Activated naive CD4-positive, alpha-beta T cell treated with anti-CD3 and anti-CD28 coated beads for 36 hours (primary cell): ENCODE data around the gene KEL. TPM values are rescaled to one million over a fixed set of nuclear protein-coding genes. Genes with fewer than 3 reads are reported as not detected.

Source experiments
- CTCF ChIA-PET: fragments of 350-600 bp; sonication (Branson Sonifier 250); formaldehyde crosslinking; loops from one replicate; lab custom pipeline; 2021; ENCODE audit warnings: antibody characterized with exemption; lab: Charles Lee
- DNase-seq: peaks from one replicate; pipeline ENCODE4 v3.0.0-alpha.2; 2020
- H3K27ac Mint-ChIP-seq: one replicate; pipeline ENCODE4 v1.8.0; 2021; ENCODE audit warnings: mild to moderate bottlenecking, mixed read lengths
- H3K27me3 Mint-ChIP-seq: one replicate; pipeline ENCODE4 v1.8.0; 2021; ENCODE audit warnings: low read depth, mixed read lengths
- H3K36me3 Mint-ChIP-seq: one replicate; pipeline ENCODE4 v1.8.0; 2021; ENCODE audit warnings: low read depth, mixed read lengths
- H3K4me1 Mint-ChIP-seq: one replicate; pipeline ENCODE4 v1.8.0; 2021; ENCODE audit warnings: low read depth, mixed read lengths
- H3K4me3 Mint-ChIP-seq: one replicate; pipeline ENCODE4 v1.8.0; 2021; ENCODE audit warnings: mild to moderate bottlenecking, moderate library complexity, mixed read lengths
- H3K9me3 Mint-ChIP-seq: one replicate; pipeline ENCODE4 v1.8.0; 2021; ENCODE audit warnings: mixed read lengths
- intact Hi-C: fragments of 100-400 bp; cut with micrococcal nuclease; formaldehyde crosslinking; loops from one replicate; pipeline ENCODE4 v1.15.1; 2023
- total RNA-seq, 2 experiments: library from RNA; stranded (reverse); gene quantifications; one replicate each; pipeline ENCODE4 v1.2.3, GENCODE V29; 2021

The KEL gene
- total RNA-seq, result under 1 TPM; 0.52 to 0.83 TPM

GRCh38 chr7:142961973-142962926, at the start of gene KEL:
Gene KEL (minus strand): TSS chr7:142962363. CDS start chr7:142962206, 157 bp downstream.
- Mint-ChIP-seq H3K36me3 (no peaks in the 10 kb centered on the region), H3K4me3 (no peak within 1 kb of the TSS), H3K27me3 (peaks cover 7% of the 10 kb centered on the region), H3K4me1 (no peaks in the 10 kb centered on the region), H3K9me3 (no peaks in the 10 kb centered on the region), H3K27ac (no peak within 1 kb of the TSS)
- DNase-seq, result no peak
- CTCF ChIA-PET, result no interaction called here
- intact Hi-C loops, result no loop called here

GRCh38 chr7:143008007-143008901, 46.1 kb upstream of the KEL start:
- intact Hi-C loops, result loop anchor here (1.0 to 10.0 kb wide), 3 partner anchors 207 to 573 kb away; no protein-coding TSS in a partner anchor
- H3K36me3 Mint-ChIP-seq, result no peaks in the 10 kb centered on the region
- no peak overlapping the region for H3K4me3 Mint-ChIP-seq
- no peak overlapping the region for H3K27ac Mint-ChIP-seq
- H3K27me3 Mint-ChIP-seq, result peaks cover 2% of the 10 kb centered on the region
- peak; percentile 89 for DNase-seq
- H3K4me1 Mint-ChIP-seq, result peaks cover 3% of the 10 kb centered on the region
- no peaks in the 10 kb centered on the region for H3K9me3 Mint-ChIP-seq
- CTCF ChIA-PET, result interaction anchor here (0.6 to 21.1 kb wide), 20 partner anchors 8 to 1297 kb away, joined by 3 to 329 read pairs (median 4); partner anchors contain the start of gene TAS2R40

GRCh38 chr7:143005632-143006260, 43.6 kb upstream of the KEL start:
- CTCF ChIA-PET, result interaction anchor here (0.6 to 21.1 kb wide), 11 partner anchors 9 to 484 kb away, joined by 3 to 329 read pairs (median 4); partner anchors contain the start of gene TAS2R40
- peaks cover 2% of the 10 kb centered on the region for H3K27me3 Mint-ChIP-seq
- peaks cover 7% of the 10 kb centered on the region for H3K4me1 Mint-ChIP-seq
- no peaks in the 10 kb centered on the region for H3K9me3 Mint-ChIP-seq
- no peak overlapping the region for H3K27ac Mint-ChIP-seq
- intact Hi-C loops, result loop anchor here (5.0 to 10.0 kb wide), 2 partner anchors 412 to 571 kb away; no protein-coding TSS in a partner anchor
- no peak overlapping the region for H3K4me3 Mint-ChIP-seq
- no peaks in the 10 kb centered on the region for H3K36me3 Mint-ChIP-seq
- DNase-seq, result no peak

- intact Hi-C loops, result loop anchor here (1.0 to 10.0 kb wide), 14 partner anchors 122 to 1026 kb away; no protein-coding TSS in a partner anchor
- Mint-ChIP-seq H3K36me3 (no peaks in the 10 kb centered on the region), H3K27ac (peak overlapping the region; percentile 69), H3K4me3 (peak overlapping the region; percentile 80), H3K27me3 (peaks cover 2% of the 10 kb centered on the region), H3K9me3 (no peaks in the 10 kb centered on the region), H3K4me1 (peaks cover 7% of the 10 kb centered on the region)
- peak; percentile 56 for DNase-seq
- CTCF ChIA-PET, result interaction anchor here (0.6 to 21.1 kb wide), 45 partner anchors 8 to 700 kb away, joined by 3 to 329 read pairs (median 4); partner anchors contain the start of genes EPHB6, TAS2R39 and TAS2R40
These were observed 41.4 kb upstream of the KEL start for GRCh38 chr7:143003393-143004051.

GRCh38 chr7:143002898-143003297, 40.7 kb upstream of the KEL start:
- Mint-ChIP-seq H3K9me3 (no peaks in the 10 kb centered on the region), H3K27ac (no peak overlapping the region), H3K4me1 (peaks cover 7% of the 10 kb centered on the region), H3K4me3 (peak overlapping the region; percentile 80), H3K36me3 (no peaks in the 10 kb centered on the region), H3K27me3 (peaks cover 2% of the 10 kb centered on the region)
- CTCF ChIA-PET, result interaction anchor here (0.6 to 21.1 kb wide), 47 partner anchors 9 to 699 kb away, joined by 3 to 329 read pairs (median 4); partner anchors contain the start of genes EPHB6, TAS2R39, TAS2R40 and TRPV5
- no peak for DNase-seq
- intact Hi-C loops, result loop anchor here (1.0 to 10.0 kb wide), 14 partner anchors 122 to 1026 kb away; no protein-coding TSS in a partner anchor

- DNase-seq, result no peak
- no peak overlapping the region for H3K4me3 Mint-ChIP-seq
- intact Hi-C loops, result loop anchor here (2.0 to 10.0 kb wide), 6 partner anchors 485 to 1025 kb away; no protein-coding TSS in a partner anchor
- no peaks in the 10 kb centered on the region for H3K9me3 Mint-ChIP-seq
- no peaks in the 10 kb centered on the region for H3K36me3 Mint-ChIP-seq
- no peaks in the 10 kb centered on the region for H3K27me3 Mint-ChIP-seq
- H3K4me1 Mint-ChIP-seq, result peaks cover 5% of the 10 kb centered on the region
- no peak overlapping the region for H3K27ac Mint-ChIP-seq
- CTCF ChIA-PET, result interaction anchor here (0.6 to 21.1 kb wide), 41 partner anchors 8 to 698 kb away, joined by 3 to 329 read pairs (median 5); partner anchors contain the start of genes EPHB6, TAS2R39, TAS2R40 and TRPV5
These were observed 39.9 kb upstream of the KEL start for GRCh38 chr7:143002106-143002505.

- Mint-ChIP-seq H3K36me3 (no peaks in the 10 kb centered on the region), H3K4me3 (no peak overlapping the region), H3K4me1 (peaks cover 5% of the 10 kb centered on the region), H3K27ac (no peak overlapping the region), H3K9me3 (no peaks in the 10 kb centered on the region), H3K27me3 (no peaks in the 10 kb centered on the region)
- no peak for DNase-seq
- intact Hi-C loops, result loop anchor here (5.0 to 10.0 kb wide), 4 partner anchors 483 to 1023 kb away; no protein-coding TSS in a partner anchor
- CTCF ChIA-PET, result interaction anchor here (0.6 to 21.1 kb wide), 9 partner anchors 15 to 676 kb away, joined by 3 to 329 read pairs (median 6); partner anchors contain the start of gene TAS2R40
These were observed 38.5 kb upstream of the KEL start for GRCh38 chr7:143000648-143001047.

GRCh38 chr7:142999793-143000192, 37.6 kb upstream of the KEL start:
- no peak for DNase-seq
- no peaks in the 10 kb centered on the region for H3K36me3 Mint-ChIP-seq
- H3K27ac Mint-ChIP-seq, result no peak overlapping the region
- H3K4me3 Mint-ChIP-seq, result no peak overlapping the region
- intact Hi-C loops, result loop anchor here (5.0 to 10.0 kb wide), 5 partner anchors 482 to 1275 kb away; no protein-coding TSS in a partner anchor
- peaks cover 5% of the 10 kb centered on the region for H3K4me1 Mint-ChIP-seq
- H3K9me3 Mint-ChIP-seq, result no peaks in the 10 kb centered on the region
- CTCF ChIA-PET, result interaction anchor here (0.7 to 21.1 kb wide), 7 partner anchors 10 to 465 kb away, joined by 3 to 329 read pairs (median 13); partner anchors contain the start of gene TAS2R40
- H3K27me3 Mint-ChIP-seq, result no peaks in the 10 kb centered on the region

- Mint-ChIP-seq H3K27ac (no peak overlapping the region), H3K4me3 (no peak overlapping the region), H3K36me3 (no peaks in the 10 kb centered on the region), H3K27me3 (no peaks in the 10 kb centered on the region), H3K9me3 (no peaks in the 10 kb centered on the region), H3K4me1 (peaks cover 5% of the 10 kb centered on the region)
- DNase-seq, result no peak
- CTCF ChIA-PET, result interaction anchor here (0.6 to 21.1 kb wide), 4 partner anchors 10 to 219 kb away, joined by 3 to 329 read pairs (median 4); partner anchors contain the start of gene TAS2R40
- intact Hi-C loops, result loop anchor here (10.0 kb wide), 1 partner anchor 1274 kb away; no protein-coding TSS in a partner anchor
These were observed 36.8 kb upstream of the KEL start for GRCh38 chr7:142998966-142999365.

GRCh38 chr7:142997456-142997989, 35.4 kb upstream of the KEL start:
- no peaks in the 10 kb centered on the region for H3K27me3 Mint-ChIP-seq
- no peak for DNase-seq
- intact Hi-C loops, result loop anchor here (10.0 kb wide), 1 partner anchor 1273 kb away; no protein-coding TSS in a partner anchor
- no peaks in the 10 kb centered on the region for H3K9me3 Mint-ChIP-seq
- CTCF ChIA-PET, result no interaction called here
- no peaks in the 10 kb centered on the region for H3K4me1 Mint-ChIP-seq
- H3K36me3 Mint-ChIP-seq, result no peaks in the 10 kb centered on the region
- H3K27ac Mint-ChIP-seq, result no peak overlapping the region
- no peak overlapping the region for H3K4me3 Mint-ChIP-seq
